Neural crest cell (in vitro differentiated cells): ENCODE data around the gene EVI5L. TPM values are rescaled to one million over a fixed set of nuclear protein-coding genes. Genes with fewer than 3 reads are reported as not detected.

Experiments used
- DNase-seq: peaks from one replicate; pipeline ENCODE4 v3.0.0; 2021; ENCODE audit warnings: low read depth, mixed read lengths, low spot score
- H3K27ac Mint-ChIP-seq: one replicate; pipeline ENCODE4 v1.8.0; 2021; ENCODE audit warnings: mild to moderate bottlenecking, mixed read lengths; ENCODE audit not compliant: unreplicated experiment
- H3K27me3 Mint-ChIP-seq: 2 replicates; pipeline ENCODE4 v1.8.0; 2021; ENCODE audit warnings: low read depth, mild to moderate bottlenecking, mixed read lengths
- H3K36me3 Mint-ChIP-seq: 2 replicates; pipeline ENCODE4 v1.8.0; 2021; ENCODE audit warnings: low read depth, mild to moderate bottlenecking, mixed read lengths
- H3K4me1 Mint-ChIP-seq: 2 replicates; pipeline ENCODE4 v1.8.0; 2021; ENCODE audit warnings: mixed read lengths
- H3K4me3 Mint-ChIP-seq: one replicate; pipeline ENCODE4 v1.8.0; 2021; ENCODE audit warnings: mild to moderate bottlenecking, mixed read lengths
- H3K9me3 Mint-ChIP-seq: 2 replicates; pipeline ENCODE4 v1.8.0; 2021; ENCODE audit warnings: mixed read lengths
- CTCF ChIP-seq: fragments of 200-600 bp; sonication (generic); conservative IDR thresholded peaks from 2 replicates; pipeline ENCODE4 v1.5.0; 2021; ENCODE audit warnings: antibody characterized with exemption, mild to moderate bottlenecking
- total RNA-seq: library from RNA; stranded (reverse); gene quantifications from 2 replicates; pipeline ENCODE4 v1.2.1, GENCODE V29; 2021

The EVI5L gene
- total RNA-seq, 1 donor from 2014 or later, result 19.5 TPM

GRCh38 chr19:7817801-7818200 lies 12.2 kb upstream of the EVI5L start:
- H3K27ac Mint-ChIP-seq, result no peak overlapping the region
- H3K27me3 Mint-ChIP-seq, result peaks cover 65% of the 10 kb centered on the region
- H3K4me3 Mint-ChIP-seq, result no peak overlapping the region
- DNase-seq, result no peak
- H3K36me3 Mint-ChIP-seq, result no peaks in the 10 kb centered on the region
- H3K9me3 Mint-ChIP-seq, result peaks cover 3% of the 10 kb centered on the region
- TF ChIP-seq CTCF, result no peak
- H3K4me1 Mint-ChIP-seq, result no peaks in the 10 kb centered on the region

DNA sequence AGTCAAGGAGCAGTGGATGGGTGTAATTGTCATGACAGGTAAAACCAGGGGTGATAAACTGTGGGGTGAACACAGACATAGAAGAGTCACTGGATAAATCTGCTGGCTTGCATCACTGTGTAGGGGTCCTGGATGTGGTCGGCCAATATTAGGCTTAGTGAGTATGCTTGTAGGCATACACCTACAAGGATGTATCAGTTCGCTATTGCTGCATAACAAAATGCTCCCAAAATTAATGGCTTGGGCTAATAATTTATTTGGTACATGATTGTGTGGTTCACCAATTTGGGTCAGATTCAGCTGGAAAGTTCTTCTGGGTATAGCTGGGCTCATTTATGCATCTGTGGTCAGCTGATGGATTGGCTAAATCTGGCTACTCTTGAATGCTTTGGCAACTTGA lies 11.2 kb upstream of the EVI5L start:
- H3K4me3 Mint-ChIP-seq, result no peak overlapping the region
- no peak for TF ChIP-seq CTCF
- no peaks in the 10 kb centered on the region for H3K36me3 Mint-ChIP-seq
- no peak for DNase-seq
- H3K4me1 Mint-ChIP-seq, result peaks cover 2% of the 10 kb centered on the region
- H3K27me3 Mint-ChIP-seq, result peaks cover 65% of the 10 kb centered on the region
- H3K9me3 Mint-ChIP-seq, result peaks cover 3% of the 10 kb centered on the region
- no peak overlapping the region for H3K27ac Mint-ChIP-seq

- Mint-ChIP-seq H3K4me1 (peaks cover 4% of the 10 kb centered on the region), H3K9me3 (peaks cover 3% of the 10 kb centered on the region), H3K4me3 (no peak overlapping the region), H3K27me3 (peaks cover 62% of the 10 kb centered on the region), H3K36me3 (no peaks in the 10 kb centered on the region), H3K27ac (no peak overlapping the region)
- no peak for TF ChIP-seq CTCF
- DNase-seq, result no peak
Measured at GRCh38 chr19:7819337-7819736, 10.7 kb upstream of the EVI5L start.

- no peak for TF ChIP-seq CTCF
- H3K27ac Mint-ChIP-seq, result no peak overlapping the region
- H3K9me3 Mint-ChIP-seq, result peaks cover 3% of the 10 kb centered on the region
- no peaks in the 10 kb centered on the region for H3K36me3 Mint-ChIP-seq
- no peak for DNase-seq
- peaks cover 52% of the 10 kb centered on the region for H3K27me3 Mint-ChIP-seq
- no peak overlapping the region for H3K4me3 Mint-ChIP-seq
- peaks cover 4% of the 10 kb centered on the region for H3K4me1 Mint-ChIP-seq
Measured at GRCh38 chr19:7820588-7820987, 9.4 kb upstream of the EVI5L start.

DNA sequence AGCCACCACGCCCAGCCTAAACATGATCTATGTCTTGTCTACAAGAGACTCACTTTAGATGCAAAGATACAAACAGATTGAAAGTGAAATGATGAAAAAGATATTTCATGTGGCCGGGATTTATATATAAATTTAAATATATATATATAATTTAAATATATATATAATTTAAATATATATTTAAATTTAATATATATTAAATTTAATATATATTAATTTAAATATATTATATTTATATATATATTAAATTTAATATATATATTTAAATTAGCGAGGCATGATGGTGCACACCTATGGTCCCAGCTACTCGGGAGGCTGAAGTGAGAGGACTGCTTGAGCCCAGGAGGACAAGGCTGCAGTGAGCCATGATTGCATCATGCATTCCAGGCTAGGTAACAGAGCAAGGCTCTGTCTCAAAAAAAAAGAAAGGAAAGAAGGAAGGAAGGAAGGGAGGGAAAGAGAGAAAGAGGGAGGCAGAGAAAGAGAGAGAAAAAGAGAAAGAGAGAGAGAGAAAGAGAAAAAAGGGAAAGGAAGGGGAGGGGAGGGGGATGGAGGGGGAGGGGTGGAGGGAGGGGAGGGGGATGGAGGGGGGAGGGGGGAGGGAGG lies 7.0 kb upstream of the EVI5L start:
- no peak for TF ChIP-seq CTCF
- no peak overlapping the region for H3K4me3 Mint-ChIP-seq
- no peak for DNase-seq
- H3K4me1 Mint-ChIP-seq, result peaks cover 4% of the 10 kb centered on the region
- H3K27ac Mint-ChIP-seq, result no peak overlapping the region
- peaks cover 60% of the 10 kb centered on the region for H3K27me3 Mint-ChIP-seq
- peaks cover 3% of the 10 kb centered on the region for H3K9me3 Mint-ChIP-seq
- H3K36me3 Mint-ChIP-seq, result no peaks in the 10 kb centered on the region
